NB4 (cell line): Measurements from ENCODE around the gene GALNT18.

Source experiments
- CTCF ChIP-seq: IDR thresholded peaks from one replicate; pipeline ENCODE4 v1.5.1; 2012; ENCODE audit warnings: low read depth, low read length
- MAX ChIP-seq: IDR thresholded peaks from 2 replicates; pipeline ENCODE4 v1.6.1; 2011; ENCODE audit warnings: low read depth, low read length
- MYC ChIP-seq: IDR thresholded peaks from 2 replicates; pipeline ENCODE4 v1.6.1; 2011; ENCODE audit warnings: low read depth, low read length
- POLR2A ChIP-seq: IDR thresholded peaks from 2 replicates; pipeline ENCODE4 v1.6.1; 2011; ENCODE audit warnings: mild to moderate bottlenecking; ENCODE audit not compliant: insufficient read length; ENCODE audit errors: extremely low read depth

DNA sequence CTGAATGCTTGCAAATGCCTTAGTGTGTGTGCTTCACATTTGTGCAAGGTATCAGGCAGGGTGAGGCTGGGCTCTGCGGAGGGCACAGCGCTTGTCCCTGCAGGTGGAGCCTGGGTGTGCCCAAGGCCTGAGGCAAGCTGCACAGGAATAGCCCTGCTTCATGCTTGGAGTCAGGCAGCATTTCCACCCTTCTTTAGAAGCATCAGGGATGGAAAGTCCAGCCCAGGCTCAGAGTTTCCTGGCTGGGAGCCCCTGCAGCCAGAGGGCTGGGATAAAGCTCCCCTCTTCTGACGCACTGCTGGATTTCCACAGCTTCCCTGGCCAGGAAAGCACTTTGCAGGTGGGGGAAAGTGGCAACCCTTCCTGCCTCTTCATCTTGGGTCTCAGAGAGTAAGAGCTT, 63.4 kb downstream of the GALNT18 start:
- no peak for TF ChIP-seq POLR2A
- TF ChIP-seq CTCF, result no peak
- no peak for TF ChIP-seq MYC
- no peak for TF ChIP-seq MAX
